ENCODE measurements around the gene TOGARAM1.

- TF ChIP-seq CTCF (IDR thresholded peaks at IDR 0.05 in 2 of 3, conservative IDR thresholded peaks at IDR 0.05 in 1 of 3; ENCODE audit: insufficient read depth in 2 of 3, low read depth in 1 of 3, low read length in 3 of 3) (no peak), NBN (IDR thresholded peaks at IDR 0.05; ENCODE audit: low read depth) (no peak), SMAD1 (IDR thresholded peaks at IDR 0.05; ENCODE audit: low read depth, low read length, partially characterized antibody) (no peak), MTA2 (IDR thresholded peaks at IDR 0.05; ENCODE audit: low read depth) (no peak), DPF2 (IDR thresholded peaks at IDR 0.05) (no peak)
These were observed 16.7 kb upstream of the TOGARAM1 start for GRCh38 chr14:44945264-44945663.
